SK-MEL-5 (cell line): ENCODE measurements around the gene ZFAND3. TPM values are rescaled to one million over a fixed set of nuclear protein-coding genes. Genes with fewer than 3 reads are reported as not detected.
A peak's percentile ranks its signal among the peaks of the same experiment; 100 is the strongest.

Experiments used
- DNase-seq: peaks from one replicate; pipeline ENCODE4 v3.0.0-alpha.2; 2016; ENCODE audit warnings: low read depth, low spot score
- in situ Hi-C: cut with HindIII; loops from 2 replicates; pipeline ENCODE4 v1.10.0; 2016; ENCODE audit warnings: low sequenced_read_pairs, high pct_unique_total_duplicates, low pct_unique_long_range_greater_than_20kb
- total RNA-seq: library from RNA; depleted of rRNA; stranded (reverse); fragments of >200 nt; shearing (Covaris generic); gene quantifications from 2 replicates; pipeline ENCODE4 v1.2.3, GENCODE V29; 2014

The ZFAND3 gene
- total RNA-seq, 1 experiment from 2014 or later, result 14.6 TPM

- in situ Hi-C loops, result no loop called here
- DNase-seq, result no peak
Observed at GRCh38 chr6:38127284-38127683, 307.8 kb downstream of the ZFAND3 start.

GRCh38 chr6:38131527-38131965 lies 312.0 kb downstream of the ZFAND3 start:
- in situ Hi-C loops, result no loop called here
- DNase-seq, result no peak

- in situ Hi-C loops, result no loop called here
Observed at GRCh38 chr6:38133932-38134703, 314.6 kb downstream of the ZFAND3 start.

GRCh38 chr6:38134704-38135088 lies 315.2 kb downstream of the ZFAND3 start:
- no peak for DNase-seq
- in situ Hi-C loops, result no loop called here

More at GRCh38 chr6:38133932-38134703, 314.6 kb downstream of the ZFAND3 start:
- no peak for DNase-seq

- DNase-seq, result no peak
- in situ Hi-C loops, result no loop called here
Observed at GRCh38 chr6:38136547-38136946, 317.0 kb downstream of the ZFAND3 start.

- in situ Hi-C loops, result no loop called here
- no peak for DNase-seq
Observed at GRCh38 chr6:38137608-38138265, 318.2 kb downstream of the ZFAND3 start.

- in situ Hi-C loops, result no loop called here
- DNase-seq, result no peak
Observed at GRCh38 chr6:38138374-38138773, 318.8 kb downstream of the ZFAND3 start.

- DNase-seq, result peak; percentile 56
- in situ Hi-C loops, result no loop called here
Observed at GRCh38 chr6:38141085-38141484, 321.6 kb downstream of the ZFAND3 start.

- in situ Hi-C loops, result no loop called here
- DNase-seq, result no peak
Observed at GRCh38 chr6:38141716-38142115, 322.2 kb downstream of the ZFAND3 start.

GRCh38 chr6:38142178-38142902 lies 322.8 kb downstream of the ZFAND3 start:
- no peak for DNase-seq
- in situ Hi-C loops, result no loop called here

GRCh38 chr6:38143191-38144150 lies 323.9 kb downstream of the ZFAND3 start:
- in situ Hi-C loops, result no loop called here

GRCh38 chr6:38144365-38144945 lies 324.9 kb downstream of the ZFAND3 start:
- in situ Hi-C loops, result no loop called here
- DNase-seq, result no peak

More at GRCh38 chr6:38143191-38144150, 323.9 kb downstream of the ZFAND3 start:
- DNase-seq, result peak; percentile 46

- in situ Hi-C loops, result no loop called here
- DNase-seq, result no peak
Observed at GRCh38 chr6:38146021-38146733, 326.6 kb downstream of the ZFAND3 start.

GRCh38 chr6:38146734-38147027 lies 327.2 kb downstream of the ZFAND3 start:
- in situ Hi-C loops, result no loop called here
- no peak for DNase-seq

- no peak for DNase-seq
- in situ Hi-C loops, result no loop called here
Observed at GRCh38 chr6:38148606-38149005, 329.1 kb downstream of the ZFAND3 start.

- DNase-seq, result no peak
- in situ Hi-C loops, result no loop called here
Observed at GRCh38 chr6:38149531-38149930, 330.0 kb downstream of the ZFAND3 start.

GRCh38 chr6:38150021-38150420 lies 330.5 kb downstream of the ZFAND3 start:
- in situ Hi-C loops, result no loop called here
- DNase-seq, result no peak
